Osteoblast (primary cell): Measurements from ENCODE around the gene IQCK. TPM values are rescaled to one million over a fixed set of nuclear protein-coding genes. Genes with fewer than 3 reads are reported as not detected.

Source experiments
- DNase-seq: peaks from one replicate; pipeline ENCODE4 v3.0.0; 2011; ENCODE audit warnings: low spot score, mixed read lengths; ENCODE audit not compliant: insufficient read length; ENCODE audit errors: missing footprints
- H2AFZ ChIP-seq: 2 replicates; pipeline ENCODE4 v1.6.0; 2011; ENCODE audit warnings: mild to moderate bottlenecking, low read length
- H3K27ac ChIP-seq: 2 replicates; pipeline ENCODE4 v1.5.1; 2011; ENCODE audit warnings: mild to moderate bottlenecking, low read depth, low read length, moderate library complexity
- H3K27me3 ChIP-seq: 2 replicates; pipeline ENCODE4 v1.6.0; 2012; ENCODE audit warnings: mild to moderate bottlenecking, control low read depth, inconsistent platforms, low read length, moderate library complexity; ENCODE audit not compliant: insufficient read depth
- H3K36me3 ChIP-seq: 2 replicates; pipeline ENCODE4 v1.5.1; 2011; ENCODE audit warnings: mild to moderate bottlenecking, low read length, control low read depth, moderate library complexity; ENCODE audit not compliant: insufficient read depth
- H3K4me1 ChIP-seq: 2 replicates; pipeline ENCODE4 v1.5.1; 2011; ENCODE audit warnings: mild to moderate bottlenecking, low read length, control low read depth, moderate library complexity; ENCODE audit not compliant: insufficient read depth
- H3K4me2 ChIP-seq: 2 replicates; pipeline ENCODE4 v1.6.0; 2011; ENCODE audit warnings: mild to moderate bottlenecking, low read length; ENCODE audit not compliant: insufficient read depth
- H3K4me3 ChIP-seq: fragments of 200-600 bp; sonication (generic); 3 replicates; pipeline ENCODE4 v1.5.1; 2012; ENCODE audit warnings: mild to moderate bottlenecking, low read length, inconsistent platforms; ENCODE audit not compliant: insufficient read depth
- H3K79me2 ChIP-seq: 2 replicates; pipeline ENCODE4 v1.6.0; 2012; ENCODE audit warnings: mild to moderate bottlenecking, low read length, control low read depth, inconsistent platforms; ENCODE audit not compliant: insufficient read depth
- H3K9me3 ChIP-seq: 2 replicates; pipeline ENCODE4 v1.5.1; 2011; ENCODE audit warnings: low read depth, low read length, control low read depth
- H4K20me1 ChIP-seq: 2 replicates; pipeline ENCODE4 v1.6.0; 2012; ENCODE audit warnings: mild to moderate bottlenecking, low read length, control low read depth; ENCODE audit not compliant: insufficient read depth
- total RNA-seq: library from RNA; depleted of rRNA; stranded (reverse); fragments of >200 nt; gene quantifications from 2 replicates; pipeline ENCODE4 v1.2.3, GENCODE V29; 2012
- TF ChIP-seq, protein P1 (sequence below): IDR thresholded peaks from 2 replicates; pipeline ENCODE4 v1.5.1; 2011; ENCODE audit warnings: mild to moderate bottlenecking, low read depth, low read length, moderate library complexity; ENCODE audit errors: extremely low read depth

The IQCK gene
- total RNA-seq, 1 donor: 8.7 TPM

DNA sequence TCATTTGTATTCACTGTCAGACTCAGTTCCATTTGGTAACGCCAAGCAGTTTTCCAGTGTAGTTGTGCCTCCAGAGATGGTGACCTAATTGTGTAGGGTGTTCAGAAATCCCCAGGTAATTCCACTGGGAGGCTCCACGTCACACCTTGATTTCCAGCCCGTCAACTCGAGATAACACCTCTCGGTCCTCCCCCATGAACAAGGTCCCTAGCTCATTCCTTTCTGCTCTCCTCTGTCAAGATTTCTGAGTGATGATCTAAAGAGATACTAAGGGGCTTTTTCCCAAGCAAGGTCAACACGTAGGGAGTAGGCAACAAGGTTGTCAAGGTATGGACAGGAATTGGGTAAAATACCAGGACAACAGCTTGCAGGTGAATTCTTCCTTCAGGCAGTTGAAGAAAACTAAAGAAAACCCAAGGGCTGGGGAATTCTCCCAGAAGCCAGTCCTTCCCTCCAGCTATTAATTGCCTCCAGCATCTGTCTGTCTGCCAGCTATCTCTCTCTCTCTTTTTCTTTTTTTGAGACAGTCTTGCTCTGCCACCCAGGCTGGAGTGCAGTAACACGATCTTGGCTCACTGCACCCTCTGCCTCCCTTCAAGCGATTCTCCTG lies 135.2 kb downstream of the IQCK start:
- no peaks in the 10 kb centered on the region for H3K9me3 ChIP-seq
- no peaks in the 10 kb centered on the region for H3K79me2 ChIP-seq
- H3K4me1 ChIP-seq: no peaks in the 10 kb centered on the region
- TF ChIP-seq, protein P1, sequence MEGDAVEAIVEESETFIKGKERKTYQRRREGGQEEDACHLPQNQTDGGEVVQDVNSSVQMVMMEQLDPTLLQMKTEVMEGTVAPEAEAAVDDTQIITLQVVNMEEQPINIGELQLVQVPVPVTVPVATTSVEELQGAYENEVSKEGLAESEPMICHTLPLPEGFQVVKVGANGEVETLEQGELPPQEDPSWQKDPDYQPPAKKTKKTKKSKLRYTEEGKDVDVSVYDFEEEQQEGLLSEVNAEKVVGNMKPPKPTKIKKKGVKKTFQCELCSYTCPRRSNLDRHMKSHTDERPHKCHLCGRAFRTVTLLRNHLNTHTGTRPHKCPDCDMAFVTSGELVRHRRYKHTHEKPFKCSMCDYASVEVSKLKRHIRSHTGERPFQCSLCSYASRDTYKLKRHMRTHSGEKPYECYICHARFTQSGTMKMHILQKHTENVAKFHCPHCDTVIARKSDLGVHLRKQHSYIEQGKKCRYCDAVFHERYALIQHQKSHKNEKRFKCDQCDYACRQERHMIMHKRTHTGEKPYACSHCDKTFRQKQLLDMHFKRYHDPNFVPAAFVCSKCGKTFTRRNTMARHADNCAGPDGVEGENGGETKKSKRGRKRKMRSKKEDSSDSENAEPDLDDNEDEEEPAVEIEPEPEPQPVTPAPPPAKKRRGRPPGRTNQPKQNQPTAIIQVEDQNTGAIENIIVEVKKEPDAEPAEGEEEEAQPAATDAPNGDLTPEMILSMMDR: no peak
- H3K4me2 ChIP-seq: no peak overlapping the region
- no peak overlapping the region for H3K4me3 ChIP-seq
- H4K20me1 ChIP-seq: no peaks in the 10 kb centered on the region
- no peak for DNase-seq
- H3K36me3 ChIP-seq: no peaks in the 10 kb centered on the region
- H2AFZ ChIP-seq: no peak overlapping the region
- no peaks in the 10 kb centered on the region for H3K27me3 ChIP-seq
- H3K27ac ChIP-seq: no peak overlapping the region

DNA sequence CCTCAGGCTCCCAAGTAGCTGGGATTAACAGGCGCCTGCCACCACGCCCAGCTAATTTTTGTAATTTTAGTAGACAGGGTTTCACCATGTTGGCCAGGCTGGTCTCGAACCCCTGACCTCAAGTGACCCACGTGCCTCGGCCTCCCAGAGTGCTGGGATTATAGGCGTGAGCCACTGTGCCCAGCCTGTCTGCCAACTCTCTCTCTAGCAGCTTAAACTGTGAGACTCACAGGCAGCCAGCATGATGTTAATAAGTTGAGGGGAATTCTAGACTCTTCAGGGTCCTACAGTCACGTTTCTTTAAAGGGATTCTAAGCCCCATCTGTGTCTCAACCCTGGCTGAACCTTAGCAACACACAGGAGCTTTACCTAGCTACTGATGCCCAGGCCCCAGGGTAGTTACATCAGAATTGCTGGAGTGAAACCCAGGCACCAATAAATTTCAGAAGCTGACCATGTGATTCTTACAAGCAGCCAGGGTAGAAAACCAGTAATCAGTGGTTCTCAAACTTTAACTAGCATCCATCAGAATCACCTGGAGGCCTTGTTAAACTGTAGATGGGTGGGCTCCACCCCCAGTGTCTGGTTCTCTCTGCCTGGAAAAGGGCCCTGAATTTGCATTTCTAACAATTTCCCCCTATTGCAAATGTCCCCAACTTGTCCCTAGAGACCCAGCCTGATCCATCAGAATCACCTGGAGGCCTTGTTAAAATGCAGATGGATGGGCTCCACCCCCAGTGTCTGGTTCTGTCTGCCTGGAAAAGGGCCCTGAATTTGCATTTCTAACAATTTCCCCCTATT lies 135.9 kb downstream of the IQCK start:
- no peaks in the 10 kb centered on the region for H3K36me3 ChIP-seq
- no peak for DNase-seq

DNA sequence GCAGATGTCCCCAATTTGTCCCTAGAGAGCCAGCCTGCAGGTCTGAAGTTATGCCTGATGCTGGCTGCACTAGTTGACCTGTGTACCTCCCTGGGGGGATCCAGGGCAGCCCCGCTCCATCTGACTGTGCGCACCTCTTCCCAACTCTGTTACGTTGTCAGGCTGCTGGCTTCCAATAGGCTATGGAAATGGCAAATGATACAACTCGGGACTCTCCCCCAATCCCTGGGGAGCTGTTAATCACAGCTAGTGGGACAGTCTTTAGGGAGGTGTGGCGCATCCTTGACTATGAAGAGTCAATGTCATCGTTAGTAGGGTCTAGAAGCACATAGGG lies 136.4 kb downstream of the IQCK start:
- Histone ChIP-seq H3K4me3 (no peak overlapping the region), H3K4me1 (no peaks in the 10 kb centered on the region), H2AFZ (no peak overlapping the region), H3K79me2 (no peaks in the 10 kb centered on the region), H3K9me3 (no peaks in the 10 kb centered on the region), H3K4me2 (no peak overlapping the region), H3K27ac (no peak overlapping the region), H4K20me1 (no peaks in the 10 kb centered on the region), H3K27me3 (no peaks in the 10 kb centered on the region), H3K36me3 (no peaks in the 10 kb centered on the region)
- no peak for DNase-seq
- TF ChIP-seq, protein P1: no peak

More for the DNA sequence above, 135.9 kb downstream of the IQCK start:
- no peaks in the 10 kb centered on the region for H4K20me1 ChIP-seq
- H3K79me2 ChIP-seq: no peaks in the 10 kb centered on the region
- H3K4me2 ChIP-seq: no peak overlapping the region
- no peak overlapping the region for H2AFZ ChIP-seq
- H3K9me3 ChIP-seq: no peaks in the 10 kb centered on the region
- H3K4me3 ChIP-seq: no peak overlapping the region
- H3K4me1 ChIP-seq: no peaks in the 10 kb centered on the region
- TF ChIP-seq, protein P1: no peak
- H3K27me3 ChIP-seq: no peaks in the 10 kb centered on the region
- no peak overlapping the region for H3K27ac ChIP-seq

DNA sequence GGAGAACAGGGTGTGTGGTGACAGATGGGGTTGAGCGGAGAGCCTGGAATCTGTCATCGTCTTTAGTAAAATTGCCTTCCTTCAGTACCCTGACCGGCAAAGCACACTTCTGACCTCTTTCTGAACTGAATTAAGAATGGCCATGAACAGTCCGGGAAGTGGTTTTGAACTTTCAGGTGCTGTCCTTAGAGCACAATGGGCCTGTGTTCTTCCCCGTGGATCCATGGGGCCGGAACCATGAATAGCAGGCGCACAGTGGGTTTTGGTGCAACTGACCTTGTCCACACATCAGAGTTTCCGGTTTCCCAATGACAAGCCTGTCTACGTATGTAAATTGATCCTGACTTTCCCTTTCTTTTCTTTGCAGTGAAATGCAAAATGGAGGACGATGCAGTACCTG lies 138.0 kb downstream of the IQCK start:
- no peaks in the 10 kb centered on the region for H3K79me2 ChIP-seq
- H3K4me3 ChIP-seq: no peak overlapping the region
- no peaks in the 10 kb centered on the region for H3K36me3 ChIP-seq
- no peak for DNase-seq
- no peaks in the 10 kb centered on the region for H3K9me3 ChIP-seq
- H3K27ac ChIP-seq: no peak overlapping the region
- H4K20me1 ChIP-seq: no peaks in the 10 kb centered on the region
- H2AFZ ChIP-seq: no peak overlapping the region
- H3K27me3 ChIP-seq: no peaks in the 10 kb centered on the region
- no peak overlapping the region for H3K4me2 ChIP-seq
- TF ChIP-seq, protein P1: no peak
- H3K4me1 ChIP-seq: peaks cover 7% of the 10 kb centered on the region
